NCI-H2196 treated with DMSO at 0.1 percent for 48 hours (cell line): ENCODE data around the gene IGF1R.

Experiments used
- DNase-seq: peaks from one replicate; lab custom pipeline; 2025; ENCODE audit not compliant: unreplicated experiment; lab: John Stamatoyannopoulos, UW

Gene IGF1R

DNA sequence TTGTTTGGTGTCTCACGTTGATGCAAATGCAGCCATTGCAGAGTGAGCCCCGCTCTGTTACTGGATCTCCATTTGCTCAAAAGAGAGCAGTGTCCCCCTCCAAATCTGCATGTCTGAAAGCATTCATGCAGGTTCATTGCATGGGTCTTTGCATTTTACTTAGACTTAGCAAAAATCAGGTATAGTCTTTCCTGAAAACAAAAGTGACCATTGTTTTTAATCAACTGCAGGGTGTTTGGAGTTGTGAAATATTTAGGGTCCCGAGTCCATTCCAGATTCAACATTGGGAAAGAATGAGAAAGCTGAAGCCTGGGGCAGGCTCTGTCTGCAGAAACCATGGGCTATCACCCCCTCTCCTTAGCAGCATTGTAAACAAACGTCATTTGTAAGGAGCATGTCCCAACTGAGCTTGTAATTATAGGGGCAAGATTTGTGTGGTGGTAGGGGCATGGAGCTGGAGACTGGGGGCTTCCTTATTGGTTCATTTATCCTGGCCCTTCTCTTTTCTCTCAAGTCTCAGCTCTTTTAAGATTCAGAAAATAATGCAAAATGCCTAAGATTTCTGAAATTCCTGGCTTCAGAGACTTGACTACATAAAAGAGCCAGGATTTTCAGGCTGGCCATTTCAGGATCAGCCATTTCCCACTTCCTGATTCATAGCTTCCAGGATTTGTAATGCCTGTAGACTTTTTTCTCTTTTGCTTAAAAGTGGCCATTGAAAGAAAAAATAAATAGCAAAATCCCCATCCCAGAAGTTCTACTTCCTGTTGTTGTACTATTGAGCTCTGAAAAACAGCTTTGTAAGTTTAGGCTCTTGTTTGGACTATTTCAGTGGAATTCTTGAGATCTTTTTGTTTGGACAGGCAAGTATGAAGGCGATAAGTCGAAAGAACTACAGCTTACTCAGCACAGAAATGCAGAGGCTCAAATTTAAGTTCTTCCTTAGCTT lies 23.0 kb downstream of the IGF1R start:
- DNase-seq = no peak

DNA sequence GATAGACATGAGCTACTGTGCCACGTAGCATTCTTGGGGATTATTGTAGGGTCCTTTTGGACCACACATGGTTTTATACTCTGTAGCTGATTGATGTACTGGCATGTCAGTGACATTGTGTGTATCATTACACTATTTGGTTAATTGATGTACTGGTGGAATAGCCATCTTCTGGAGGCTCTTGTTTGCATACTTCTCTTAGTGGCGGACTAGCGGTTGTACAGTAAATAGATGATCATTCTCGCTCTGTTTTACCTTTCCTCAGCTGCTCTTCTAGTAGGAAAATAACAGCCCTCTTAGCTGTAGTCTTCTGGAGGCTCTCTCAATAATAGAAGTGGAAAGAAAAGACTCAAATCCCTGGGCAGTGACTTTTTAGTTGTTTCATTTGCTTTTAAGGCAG lies 24.8 kb downstream of the IGF1R start:
- DNase-seq = no peak

DNA sequence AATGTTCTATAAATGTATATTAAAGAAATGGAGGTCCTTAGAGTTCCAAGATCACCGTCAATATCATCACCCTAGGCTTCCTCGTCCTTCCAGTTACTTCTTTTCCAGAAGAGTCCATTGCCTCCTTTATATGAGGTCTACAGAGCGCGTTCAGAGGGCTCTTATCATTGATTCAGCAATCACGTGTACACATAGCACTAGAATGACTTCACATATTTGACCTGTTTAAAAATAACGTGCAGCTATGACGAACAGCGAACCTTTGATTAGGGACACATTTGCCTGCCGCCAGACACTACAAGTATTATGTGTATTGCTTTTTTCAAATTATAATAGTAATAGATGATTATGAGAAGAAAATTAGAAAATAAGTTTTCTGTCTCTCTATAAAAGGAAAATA lies 26.0 kb downstream of the IGF1R start:
- no peak for DNase-seq

DNA sequence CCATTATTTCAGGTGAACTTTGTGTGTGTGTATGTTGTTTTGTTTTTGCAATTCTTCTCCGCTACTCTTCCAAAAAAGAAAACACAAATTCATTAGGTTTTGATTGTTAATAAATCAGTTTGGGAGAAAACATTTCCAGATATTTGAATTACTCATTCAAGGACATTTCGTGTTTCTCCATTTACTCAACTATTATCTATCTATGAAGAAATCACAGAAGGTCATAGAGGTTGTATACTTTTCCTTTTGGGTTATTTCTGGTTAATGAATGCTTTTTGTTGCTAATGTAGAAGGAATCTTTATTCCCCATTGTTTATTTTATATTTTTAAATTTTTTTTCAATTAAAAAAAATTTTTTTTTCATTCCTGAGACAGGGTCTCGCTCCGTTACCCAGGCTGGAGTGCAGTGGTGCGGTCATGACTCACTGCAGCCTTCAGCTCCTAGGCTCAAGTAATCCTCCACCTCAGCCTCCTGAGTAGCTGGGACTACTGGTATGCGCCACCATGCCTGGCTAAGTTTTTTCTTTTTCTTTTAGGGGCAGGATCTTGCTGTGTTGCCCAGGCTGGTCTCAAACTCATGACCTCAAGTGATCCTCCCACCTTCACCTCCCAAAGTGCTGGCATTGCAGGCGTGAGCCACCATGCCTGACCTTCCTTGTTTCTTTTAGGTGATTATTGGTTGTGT lies 28.4 kb downstream of the IGF1R start:
- no peak for DNase-seq

DNA sequence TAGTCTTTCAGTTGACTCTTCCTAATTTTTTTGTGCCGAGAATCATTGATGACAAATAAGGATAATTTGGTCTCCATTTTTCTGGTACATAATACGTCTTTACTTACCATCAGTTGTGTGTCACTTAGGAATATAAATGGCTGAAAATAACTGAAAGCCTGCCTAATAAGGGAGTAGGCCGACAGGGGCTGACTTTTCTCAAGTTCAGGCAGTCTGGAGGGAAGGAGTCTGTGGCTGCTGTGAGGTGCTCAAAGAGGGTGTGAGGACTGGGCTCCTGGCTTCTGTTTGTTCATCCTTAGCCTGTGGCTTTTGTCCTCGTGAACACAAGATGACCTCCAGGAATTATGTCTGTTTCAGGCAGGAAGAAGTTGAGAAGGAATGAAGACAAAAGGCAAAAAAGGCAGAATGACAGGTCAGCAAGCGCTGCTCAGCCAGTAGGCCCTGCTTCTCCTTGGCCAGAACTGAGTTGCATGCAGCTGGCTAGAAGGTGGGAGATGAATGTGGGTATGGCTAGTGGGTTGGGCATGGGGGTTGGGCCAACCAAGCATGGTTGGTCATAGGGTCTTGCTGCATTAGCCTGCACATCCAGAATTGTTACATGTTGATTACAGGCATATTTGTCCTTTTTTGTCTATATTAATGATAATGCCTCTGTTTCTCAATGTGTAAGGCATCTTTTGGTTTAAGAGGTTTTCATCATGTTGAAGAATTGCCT lies 29.2 kb downstream of the IGF1R start:
- DNase-seq = no peak

DNA sequence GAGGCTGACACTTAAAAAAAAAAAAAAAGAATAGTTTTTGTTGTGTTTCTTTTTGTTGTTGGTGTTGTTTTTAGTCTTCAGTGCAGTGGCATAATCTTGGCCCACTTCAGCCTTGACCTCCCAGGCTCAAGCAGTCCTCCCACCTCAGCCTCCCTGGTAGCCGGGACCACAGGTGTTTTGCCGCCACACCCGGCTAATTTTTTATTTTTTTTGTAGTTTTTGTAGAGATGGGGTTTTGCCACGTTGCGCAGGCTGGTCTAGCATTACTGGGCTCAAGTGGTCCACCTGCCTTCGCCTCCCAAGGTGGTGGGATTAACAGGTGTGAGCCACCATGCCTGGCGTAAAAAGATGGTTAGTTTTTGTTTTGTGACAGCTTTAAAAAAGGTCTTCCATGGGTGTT lies 30.1 kb downstream of the IGF1R start:
- DNase-seq = no peak

DNA sequence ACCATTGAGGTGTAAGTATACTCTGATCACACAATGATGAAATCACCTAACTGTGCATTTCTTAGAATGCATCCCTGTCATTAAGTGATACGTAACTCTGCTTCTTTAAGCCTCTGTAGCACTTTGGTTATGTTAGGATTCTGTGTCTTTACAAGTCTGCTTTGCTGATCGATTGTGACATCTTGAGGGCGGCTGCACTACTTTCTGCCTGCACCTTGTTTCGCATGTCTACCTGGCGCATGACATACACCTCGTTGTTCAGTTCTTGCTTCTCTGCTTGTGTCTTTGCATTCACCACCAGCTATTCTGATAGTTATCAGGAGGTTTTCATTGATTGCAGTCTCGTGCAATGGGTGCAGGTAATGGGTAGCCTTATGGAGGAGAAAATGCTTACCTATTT lies 32.7 kb downstream of the IGF1R start:
- no peak for DNase-seq

DNA sequence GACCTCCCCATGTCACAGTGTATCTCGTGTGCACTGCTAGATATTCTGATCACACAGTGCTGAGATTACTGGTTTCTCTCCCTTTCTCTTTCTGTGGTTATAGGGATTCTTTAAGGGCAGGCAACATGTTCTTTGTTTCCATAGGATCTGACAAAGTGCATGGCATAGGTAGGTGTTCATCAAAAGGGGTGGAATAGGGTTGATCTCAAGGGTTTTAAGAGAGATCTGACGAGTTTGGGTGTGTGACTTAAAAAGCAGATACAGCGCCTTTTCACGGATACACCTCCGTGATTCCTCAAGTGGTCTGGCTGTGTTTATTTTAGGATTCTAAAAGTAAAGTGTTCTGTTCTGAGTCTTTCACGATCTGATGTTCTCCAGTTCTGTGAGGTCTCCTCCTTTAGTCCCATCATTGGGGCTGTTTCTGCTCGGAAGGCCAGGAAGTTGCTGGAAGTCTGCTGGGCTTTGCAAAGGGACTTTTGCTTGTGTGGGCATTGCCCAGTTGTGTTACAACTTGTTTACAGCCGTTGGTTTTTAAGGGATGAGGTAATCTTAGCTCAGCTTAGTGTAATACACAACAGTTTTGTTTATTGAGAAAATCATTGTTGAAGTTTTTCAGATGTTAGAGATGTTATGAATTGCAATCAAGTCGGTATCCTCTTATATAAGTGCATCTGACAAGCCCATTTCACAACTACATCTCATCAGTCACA lies 34.8 kb downstream of the IGF1R start:
- DNase-seq = no peak

DNA sequence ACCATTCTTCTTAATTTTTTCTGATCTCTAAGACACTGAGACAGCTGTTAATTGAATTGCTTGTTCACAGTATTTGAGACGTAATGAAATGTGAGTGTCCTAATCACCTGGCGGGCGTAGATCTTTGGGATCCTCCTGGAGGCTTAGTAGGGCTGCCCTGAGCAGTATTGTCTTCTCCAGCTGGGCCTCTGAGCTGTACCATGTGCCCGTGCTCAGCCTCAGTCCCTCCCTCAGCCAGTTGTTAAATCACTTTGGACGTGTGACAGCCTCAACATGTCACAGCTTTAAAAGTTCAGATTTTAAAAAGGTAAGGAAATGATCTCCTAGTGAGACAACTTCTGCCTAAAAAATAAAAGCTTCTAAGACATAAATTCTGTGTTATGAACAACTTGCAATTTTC lies 35.5 kb downstream of the IGF1R start:
- no peak for DNase-seq

DNA sequence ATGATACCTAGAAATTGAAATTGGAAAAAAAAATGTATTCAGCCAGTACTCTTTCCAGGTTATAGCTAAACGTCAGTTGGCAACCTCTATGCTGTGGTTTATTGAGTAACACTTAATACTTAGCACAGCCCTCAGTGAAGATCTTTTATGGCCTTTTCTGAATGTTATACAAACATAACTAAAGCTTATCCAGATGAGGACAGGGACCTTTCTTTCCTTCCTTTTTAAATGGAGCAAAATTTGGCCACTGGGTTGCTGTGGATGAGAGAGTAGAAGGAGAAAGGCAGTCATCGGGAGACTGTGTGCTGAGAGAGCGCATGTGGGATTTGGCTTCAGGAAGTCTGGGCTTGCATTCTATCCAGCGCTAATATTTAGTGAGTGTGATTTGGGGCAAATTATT lies 36.1 kb downstream of the IGF1R start:
- DNase-seq = no peak

DNA sequence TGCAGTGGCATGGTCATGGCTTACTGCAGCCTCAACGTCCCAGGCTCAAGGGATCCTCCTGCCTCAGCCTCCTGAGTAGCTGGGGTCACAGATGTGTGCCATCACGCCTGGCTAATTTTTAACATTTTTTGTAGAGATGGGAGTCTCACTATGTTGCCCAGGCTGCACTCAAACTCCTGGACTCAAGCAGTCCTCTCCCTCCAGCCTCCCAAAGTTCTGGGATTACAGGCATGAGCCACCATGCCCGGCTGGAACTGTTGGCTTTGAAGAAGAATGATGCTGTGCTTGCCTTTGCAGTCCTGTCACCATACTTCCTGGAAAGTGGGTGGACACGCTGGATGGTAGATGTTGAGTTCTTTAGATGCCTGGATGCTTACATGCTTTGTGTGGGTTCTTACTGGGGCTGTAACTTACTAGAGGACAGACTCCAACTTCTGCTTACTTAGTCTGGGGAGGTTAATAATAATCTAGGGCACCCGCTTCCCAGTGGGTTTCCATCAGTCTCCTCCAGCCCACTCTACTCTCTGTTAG lies 36.7 kb downstream of the IGF1R start:
- no peak for DNase-seq

DNA sequence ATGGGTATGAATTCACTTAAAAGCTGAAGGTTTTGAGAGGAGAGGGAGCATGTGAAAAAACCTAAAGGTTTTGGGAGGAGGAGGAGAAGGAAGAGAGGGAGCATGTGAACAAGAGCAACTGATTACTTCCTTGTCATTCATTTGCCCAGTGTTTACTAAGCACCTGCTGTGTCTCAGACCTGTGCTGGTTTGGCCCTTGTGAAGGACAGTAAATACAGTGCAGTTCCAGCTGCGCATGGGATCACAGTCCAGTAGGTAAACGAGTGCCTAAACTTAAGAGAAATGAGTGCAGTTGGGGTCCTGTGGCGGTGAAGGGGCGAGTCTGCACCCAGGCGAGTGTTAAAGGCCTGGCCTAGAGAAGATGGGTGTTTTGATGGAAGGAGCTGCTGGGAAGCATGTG lies 38.6 kb downstream of the IGF1R start:
- DNase-seq = no peak

DNA sequence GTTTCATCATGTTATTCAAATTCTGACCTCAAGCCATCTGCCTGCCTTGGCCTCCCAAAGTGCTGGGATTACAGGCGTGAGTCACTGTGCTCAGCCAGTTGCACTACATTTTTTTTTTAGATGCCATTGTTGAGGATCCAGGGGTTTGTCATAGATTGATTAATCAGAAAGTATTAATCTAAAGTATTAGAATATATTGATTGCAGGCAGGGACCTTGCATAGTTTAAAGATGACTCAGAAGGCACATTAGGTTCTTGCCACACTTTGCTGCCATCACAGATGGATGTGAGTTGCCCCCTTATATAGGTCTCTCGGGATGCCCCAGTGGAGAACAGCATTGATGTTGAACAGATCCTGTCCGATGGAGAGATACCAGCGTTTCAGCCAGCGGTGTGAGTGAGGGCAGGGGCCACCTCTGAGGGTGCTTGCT lies 41.1 kb downstream of the IGF1R start:
- DNase-seq = no peak

DNA sequence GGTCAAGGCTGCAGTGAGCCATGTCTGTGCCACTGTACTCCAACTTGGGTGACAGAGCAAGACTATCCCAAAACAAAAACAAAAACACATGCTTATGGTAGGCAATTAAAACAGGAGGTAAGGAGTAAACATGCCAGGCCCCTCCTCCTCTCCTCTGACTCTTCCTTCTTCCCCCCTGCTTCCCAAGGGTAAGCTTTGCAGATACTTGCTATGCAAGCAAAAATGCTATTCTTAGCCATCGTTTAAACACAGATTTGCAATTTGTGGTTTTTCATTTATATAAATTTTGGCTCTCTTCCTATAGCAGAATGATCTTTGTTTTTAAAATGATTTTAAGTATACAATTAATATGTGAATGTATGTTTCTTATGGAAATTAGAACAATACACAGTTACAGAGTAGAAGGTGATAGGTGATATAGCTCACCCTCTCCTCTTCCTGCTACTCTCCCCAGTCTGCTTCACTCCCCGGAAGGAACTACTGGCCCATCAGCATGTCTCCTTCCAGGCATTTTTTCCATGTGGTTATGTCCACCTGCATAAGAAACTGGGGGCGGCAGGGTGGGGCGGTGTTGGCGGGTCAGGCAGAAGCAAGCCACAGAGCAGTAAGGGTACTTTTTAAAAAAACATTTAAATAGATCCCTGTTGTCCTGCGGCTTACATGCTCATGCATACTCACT lies 42.1 kb downstream of the IGF1R start:
- no peak for DNase-seq

DNA sequence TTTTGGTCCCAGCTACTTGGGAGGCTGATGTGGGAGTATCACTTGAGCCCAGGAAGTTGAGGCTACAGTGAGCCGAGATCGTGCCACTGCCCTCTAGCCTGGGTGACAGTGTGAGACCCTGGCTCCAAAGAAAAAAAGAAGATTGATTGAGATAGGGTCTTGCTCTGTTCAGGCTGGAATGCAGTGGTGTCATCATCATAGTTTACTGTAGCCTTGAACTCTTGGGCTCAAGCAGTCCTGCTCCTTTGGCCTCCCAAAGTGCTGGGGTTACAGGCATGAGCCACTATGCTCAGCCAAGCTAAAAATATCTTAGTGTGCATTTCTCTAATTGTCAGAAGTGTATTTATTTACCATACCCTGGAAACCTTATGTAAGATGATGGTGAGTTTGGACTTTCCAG lies 43.9 kb downstream of the IGF1R start:
- DNase-seq = no peak

DNA sequence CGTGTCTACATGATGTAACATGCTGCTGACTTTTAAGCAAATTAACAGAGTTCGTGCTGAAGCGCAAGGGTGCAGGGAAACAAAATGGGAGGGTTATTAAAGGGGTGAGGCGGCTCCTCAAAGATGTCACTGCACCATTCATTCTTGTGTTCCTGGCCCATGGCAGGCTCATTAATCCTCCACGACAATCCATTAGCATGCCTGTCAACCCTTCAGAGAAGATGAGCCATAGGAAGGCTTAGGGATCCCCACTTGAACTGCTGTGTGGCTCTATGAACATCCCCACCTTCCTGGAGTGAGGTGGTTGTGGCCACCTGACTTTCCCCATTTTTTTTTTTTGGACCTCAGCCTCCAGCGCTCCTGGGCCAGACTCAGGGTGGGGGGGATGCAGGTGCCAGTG lies 45.8 kb downstream of the IGF1R start:
- DNase-seq = no peak

DNA sequence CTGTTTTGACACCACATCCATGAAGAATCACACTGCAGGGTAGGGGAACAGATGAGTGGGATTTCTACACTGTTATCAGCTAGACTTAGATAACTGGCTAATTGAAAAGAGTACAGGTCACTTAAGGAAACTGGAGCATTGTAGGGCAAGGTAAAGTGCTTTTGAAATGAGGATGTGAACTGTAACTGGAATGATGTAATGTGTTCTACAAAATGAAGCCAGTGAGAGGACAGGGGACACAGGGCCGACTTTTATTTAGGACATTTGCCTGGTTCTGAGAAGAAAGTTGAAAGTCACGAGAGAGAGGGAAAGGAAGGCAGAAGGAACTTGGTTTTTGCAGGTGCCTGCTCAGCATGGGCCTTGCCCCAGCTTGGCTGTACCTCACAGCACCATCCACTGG lies 50.5 kb downstream of the IGF1R start:
- DNase-seq = no peak

DNA sequence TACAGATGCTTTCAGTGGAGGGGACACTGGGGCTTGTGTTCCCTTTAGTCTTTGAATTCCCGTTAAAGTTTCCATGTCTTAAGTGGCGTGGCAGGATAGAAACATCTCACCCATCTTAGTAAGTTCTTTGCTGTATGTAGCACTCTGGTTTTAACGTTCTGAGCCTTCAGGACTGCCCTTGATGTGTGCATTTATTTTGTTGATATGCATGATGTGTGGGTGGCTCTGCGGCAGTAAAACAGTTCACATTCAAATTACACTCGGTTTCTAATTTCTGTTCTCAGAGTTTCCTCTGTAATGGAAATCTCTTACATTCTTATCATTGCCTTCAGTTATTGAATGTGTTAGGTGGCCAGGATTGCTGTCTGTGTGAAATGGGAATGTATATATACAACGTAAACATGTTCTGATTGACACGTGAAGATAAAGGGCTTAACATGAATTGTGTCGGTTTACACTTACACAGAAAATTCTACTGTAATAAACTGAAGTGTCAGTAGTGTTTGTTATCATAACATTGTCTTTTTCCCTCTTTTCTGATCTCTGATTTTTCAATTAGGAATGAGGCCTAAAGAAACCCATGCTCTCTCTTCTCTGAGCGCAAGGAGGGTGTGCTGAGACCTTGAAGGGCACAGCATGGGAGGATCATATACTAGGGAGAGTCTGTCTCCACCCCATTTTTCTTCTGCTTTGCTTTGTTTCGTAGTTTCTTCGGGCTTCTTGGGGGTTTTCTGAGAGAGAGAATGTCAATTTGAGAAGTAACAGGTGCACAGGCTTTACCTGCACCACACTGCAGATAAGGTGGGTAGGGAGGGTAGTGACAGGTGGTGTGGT lies 51.5 kb downstream of the IGF1R start:
- DNase-seq = no peak

DNA sequence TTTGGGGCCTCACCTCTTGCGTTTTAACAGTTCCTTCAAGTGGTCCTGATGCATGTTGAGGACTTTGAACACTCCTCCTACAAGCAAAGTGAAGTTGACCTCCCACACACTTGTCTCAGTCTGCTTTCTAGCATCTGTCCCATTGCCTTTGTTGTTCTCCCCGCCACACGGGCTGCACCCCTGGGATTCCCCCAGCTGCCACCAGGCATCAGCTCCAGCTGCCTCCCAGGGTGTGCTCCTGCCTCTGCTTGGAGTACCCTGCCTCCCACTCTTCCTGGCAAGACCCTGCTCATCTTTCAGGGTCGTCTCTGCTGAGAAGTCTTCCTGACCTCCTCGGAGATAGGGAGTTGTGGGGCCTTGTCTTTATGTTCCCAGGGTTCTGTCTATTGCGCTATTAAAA lies 52.2 kb downstream of the IGF1R start:
- no peak for DNase-seq
